GM13977 (cell line): Measurements from ENCODE around the gene GLUD1.
"Not testable (repeated sequence)": the region's sequence is repeated elsewhere in the genome, so short reads cannot be mapped to it uniquely, and the experiment has no call there.

Source experiments
- DNase-seq: peaks from one replicate; pipeline ENCODE4 v3.0.0; 2012; ENCODE audit warnings: low spot score
- in situ Hi-C: fragments of 300-500 bp; cut with MboI; formaldehyde crosslinking; loops from one replicate; pipeline ENCODE4 v1.12.0; 2022; ENCODE audit warnings: low sequenced_read_pairs, low pct_unique_long_range_greater_than_20kb, mixed read lengths, inconsistent platforms; ENCODE audit not compliant: unreplicated experiment
- TF ChIP-seq, protein P1 (sequence below): IDR thresholded peaks from 2 replicates; pipeline ENCODE4 v1.5.1; 2012; ENCODE audit warnings: mild to moderate bottlenecking, control low read depth; ENCODE audit not compliant: insufficient read depth; ENCODE audit errors: extremely low read depth, missing control alignments

GLUD1 gene

GRCh38 chr10:87053111-87053510 is 41.5 kb downstream of the GLUD1 start:
- DNase-seq = no peak
- TF ChIP-seq, protein P1, sequence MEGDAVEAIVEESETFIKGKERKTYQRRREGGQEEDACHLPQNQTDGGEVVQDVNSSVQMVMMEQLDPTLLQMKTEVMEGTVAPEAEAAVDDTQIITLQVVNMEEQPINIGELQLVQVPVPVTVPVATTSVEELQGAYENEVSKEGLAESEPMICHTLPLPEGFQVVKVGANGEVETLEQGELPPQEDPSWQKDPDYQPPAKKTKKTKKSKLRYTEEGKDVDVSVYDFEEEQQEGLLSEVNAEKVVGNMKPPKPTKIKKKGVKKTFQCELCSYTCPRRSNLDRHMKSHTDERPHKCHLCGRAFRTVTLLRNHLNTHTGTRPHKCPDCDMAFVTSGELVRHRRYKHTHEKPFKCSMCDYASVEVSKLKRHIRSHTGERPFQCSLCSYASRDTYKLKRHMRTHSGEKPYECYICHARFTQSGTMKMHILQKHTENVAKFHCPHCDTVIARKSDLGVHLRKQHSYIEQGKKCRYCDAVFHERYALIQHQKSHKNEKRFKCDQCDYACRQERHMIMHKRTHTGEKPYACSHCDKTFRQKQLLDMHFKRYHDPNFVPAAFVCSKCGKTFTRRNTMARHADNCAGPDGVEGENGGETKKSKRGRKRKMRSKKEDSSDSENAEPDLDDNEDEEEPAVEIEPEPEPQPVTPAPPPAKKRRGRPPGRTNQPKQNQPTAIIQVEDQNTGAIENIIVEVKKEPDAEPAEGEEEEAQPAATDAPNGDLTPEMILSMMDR = no peak
- in situ Hi-C loops = no loop called here

- TF ChIP-seq, protein P1 = no peak
- in situ Hi-C loops = no loop called here
- no peak for DNase-seq
These were observed 49.2 kb downstream of the GLUD1 start for GRCh38 chr10:87045434-87045938.

GRCh38 chr10:87043579-87043978 is 51.1 kb downstream of the GLUD1 start:
- DNase-seq, in situ Hi-C loops: not testable (repeated sequence)

DNA sequence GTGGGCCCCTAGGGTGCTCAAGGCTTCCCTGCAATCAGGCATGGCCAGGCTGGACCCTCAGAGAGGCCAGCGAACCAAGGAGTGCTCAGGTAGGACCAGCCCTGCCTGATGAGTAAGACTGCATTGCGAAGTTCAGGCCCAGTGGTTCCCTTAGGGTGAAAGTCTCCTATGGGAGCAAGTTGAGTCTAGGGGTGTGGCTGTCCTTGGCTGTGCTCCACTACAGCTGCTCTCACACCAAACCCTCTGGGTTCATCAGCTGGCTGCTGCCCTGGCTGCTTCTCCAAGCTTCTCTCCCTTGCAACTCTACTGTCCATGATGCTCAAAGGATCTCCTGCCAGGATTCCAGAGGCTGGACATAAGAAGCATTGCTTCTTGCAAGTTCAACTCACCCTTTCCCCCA is 55.9 kb downstream of the GLUD1 start:
- DNase-seq = no peak
- in situ Hi-C loops = no loop called here
- TF ChIP-seq, protein P1 = no peak

DNA sequence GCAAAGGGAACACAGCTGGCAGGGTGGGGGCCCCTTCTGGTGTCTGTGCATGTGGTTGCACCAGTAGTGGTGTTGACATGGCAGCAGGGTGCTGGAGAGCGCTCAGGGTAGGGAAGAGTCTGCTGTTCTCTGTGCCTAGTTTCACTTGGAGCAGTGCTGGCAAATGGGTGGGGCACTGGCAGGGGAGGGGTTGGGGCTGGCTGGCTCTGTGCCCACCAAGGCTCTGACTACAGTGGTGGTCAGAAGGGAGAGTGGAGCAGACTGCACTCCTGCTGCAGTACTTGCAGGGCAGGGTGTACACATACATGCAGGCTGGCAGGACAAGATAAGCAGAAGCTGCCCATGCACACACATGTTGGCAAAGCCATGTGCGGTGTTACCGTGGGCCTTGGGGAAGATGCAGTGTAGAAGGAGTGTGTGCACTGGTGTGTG is 56.3 kb downstream of the GLUD1 start:
- in situ Hi-C loops = no loop called here

GRCh38 chr10:87036623-87037022 is 58.0 kb downstream of the GLUD1 start:
- TF ChIP-seq, protein P1 = no peak
- DNase-seq = no peak
- in situ Hi-C loops = no loop called here

More for the DNA sequence above, 56.3 kb downstream of the GLUD1 start:
- DNase-seq = no peak
- TF ChIP-seq, protein P1 = no peak

DNA sequence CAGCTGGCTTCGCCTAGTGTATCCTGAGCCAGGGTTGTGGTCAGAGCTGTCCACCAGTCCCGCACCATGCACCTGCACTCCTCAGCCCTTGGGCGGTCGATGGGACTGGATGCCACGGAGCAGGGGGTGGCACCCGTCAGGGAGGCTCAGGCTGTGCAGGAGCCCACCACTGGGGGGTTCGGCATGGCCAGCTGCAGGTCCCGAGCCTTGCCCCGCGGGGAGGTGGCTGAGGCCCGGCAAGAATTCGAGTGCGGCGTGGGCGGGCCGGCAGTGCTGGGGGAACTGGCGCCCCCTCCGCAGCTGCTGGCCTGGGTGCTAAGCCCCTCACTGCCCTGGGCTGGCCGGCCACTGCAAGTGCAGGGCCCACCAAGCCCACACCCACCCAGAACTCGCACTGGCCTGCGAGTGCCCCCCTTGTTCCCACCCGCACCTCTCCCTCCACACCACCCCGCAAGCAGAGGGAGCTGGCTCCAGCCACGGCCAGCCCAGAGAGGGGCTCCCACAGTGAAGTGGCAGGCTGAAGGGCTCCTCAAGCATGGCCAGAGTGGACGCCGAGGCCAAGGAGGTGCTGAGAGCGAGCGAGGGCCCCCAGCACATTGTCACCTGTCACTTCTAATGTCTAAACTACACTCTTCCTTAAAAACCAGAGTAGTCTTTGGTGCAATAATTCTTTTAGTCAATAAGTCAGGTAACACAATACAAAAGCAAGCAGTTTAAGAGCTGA is 63.6 kb downstream of the GLUD1 start:
- TF ChIP-seq, protein P1 = no peak
- DNase-seq = no peak
- in situ Hi-C loops = no loop called here

DNA sequence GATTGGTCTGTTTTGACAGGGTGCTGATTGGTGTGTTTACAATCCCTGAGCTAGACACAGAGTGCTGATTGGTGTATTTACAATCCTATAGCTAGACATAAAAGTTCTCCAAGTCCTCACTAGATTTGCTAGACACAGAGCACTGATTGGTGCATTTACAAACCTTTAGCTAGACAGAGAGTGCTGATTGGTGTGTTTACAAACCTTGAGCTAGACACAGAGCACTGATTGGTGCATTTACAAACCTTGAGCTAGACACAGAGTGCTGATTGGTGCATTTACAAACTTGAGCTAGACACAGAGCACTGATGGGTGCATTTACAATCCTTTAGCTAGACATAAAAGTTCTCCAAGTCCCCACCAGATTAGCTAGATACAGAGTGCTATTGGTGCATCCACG is 64.2 kb downstream of the GLUD1 start:
- DNase-seq, in situ Hi-C loops: not testable (repeated sequence)

DNA sequence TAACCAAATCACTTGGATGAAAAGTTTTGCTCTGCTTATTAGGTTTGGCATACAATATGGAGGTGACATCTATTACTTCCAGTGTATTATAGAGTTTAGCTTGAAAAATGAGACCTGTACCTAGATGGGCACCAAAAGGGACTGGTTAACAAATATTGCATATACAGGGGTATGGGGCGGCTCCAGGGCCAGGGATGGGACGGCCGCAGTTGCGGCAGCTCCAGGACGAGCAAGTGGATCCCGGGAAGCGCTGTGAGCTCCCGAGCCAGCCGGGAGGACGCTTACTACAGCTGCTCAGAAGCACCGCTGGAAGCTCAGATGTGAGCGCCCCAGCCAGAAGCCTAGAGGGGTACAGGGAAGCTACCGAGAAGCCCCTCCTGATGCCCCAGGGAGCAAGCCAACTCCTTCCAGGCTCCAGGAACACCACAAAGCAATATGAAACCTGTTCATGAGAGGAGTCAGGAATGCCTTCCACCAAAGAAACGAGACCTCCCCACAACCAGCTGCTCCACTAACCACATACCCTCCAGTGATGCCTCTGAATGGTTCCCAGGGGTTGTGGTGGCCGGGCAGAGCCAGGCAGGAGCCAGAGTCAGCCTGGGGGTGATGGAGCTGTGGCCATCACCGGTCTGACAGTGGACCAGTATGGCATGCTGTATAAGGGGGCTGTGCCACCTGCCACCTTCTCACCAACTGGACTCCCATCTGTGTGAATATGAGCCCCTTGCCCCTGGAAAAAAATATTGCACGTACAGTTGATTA is 67.7 kb downstream of the GLUD1 start:
- DNase-seq, in situ Hi-C loops: not testable (repeated sequence)
